ENCODE data around the gene COL4A1.

Gene COL4A1

DNA sequence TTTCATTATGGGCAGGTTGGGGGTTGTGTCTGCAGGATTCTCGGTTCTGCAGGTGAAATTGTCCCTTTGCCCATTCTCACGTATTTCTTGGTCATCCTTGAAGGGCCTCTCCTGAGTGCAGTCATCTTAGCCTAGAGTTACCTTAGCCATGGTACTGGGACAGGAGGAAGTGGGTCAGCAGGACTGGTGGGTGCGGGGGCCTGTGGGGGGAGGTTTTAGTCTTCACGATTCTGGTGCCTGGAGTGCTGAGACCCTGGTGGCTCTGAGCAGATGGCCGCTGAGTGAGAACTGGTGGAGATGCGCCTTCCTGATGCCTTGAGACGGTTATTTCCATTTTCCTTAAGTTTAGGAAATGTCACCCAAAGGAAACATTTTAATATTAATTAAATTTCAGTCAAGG, 12.0 kb upstream of the COL4A1 start:
- Histone ChIP-seq H3K9ac (ENCODE audit: low read length) (no peak overlapping the region), H4K20me1 (ENCODE audit: insufficient read depth, low read length) (no peaks in the 10 kb centered on the region), H3K27ac (ENCODE audit: low read length) (no peak overlapping the region), H3K4me2 (ENCODE audit: low read depth, low read length) (no peak overlapping the region), H3K27me3 (replicated peaks; ENCODE audit: insufficient read depth, low read length) (no peaks in the 10 kb centered on the region), H3K9me2 (replicated peaks; ENCODE audit: insufficient read depth, low read length) (no peaks in the 10 kb centered on the region), H3K36me3 (replicated peaks; ENCODE audit: insufficient read depth, low read length) (no peaks in the 10 kb centered on the region), H3K4me3 (ENCODE audit: low read length) (no peak overlapping the region), H3K79me2 (ENCODE audit: low read length) (no peaks in the 10 kb centered on the region), H3F3A (ENCODE audit: insufficient read depth, low read length) (no peaks in the 10 kb centered on the region), H2AFZ (ENCODE audit: low read length) (no peak overlapping the region), H3K9me3 (replicated peaks; ENCODE audit: insufficient read depth, low read length) (no peaks in the 10 kb centered on the region), H3K4me1 (ENCODE audit: low read length) (no peaks in the 10 kb centered on the region)
- TF ChIP-seq EZH2phosphoT487 (IDR thresholded peaks at IDR 0.05; ENCODE audit: low read length) (no peak), CTCF (IDR thresholded peaks at IDR 0.05; ENCODE audit: low read length) (no peak), EZH2 (optimal IDR thresholded peaks at IDR 0.05; ENCODE audit: low read depth, low read length) (no peak)
- DNase-seq, result no peak

DNA sequence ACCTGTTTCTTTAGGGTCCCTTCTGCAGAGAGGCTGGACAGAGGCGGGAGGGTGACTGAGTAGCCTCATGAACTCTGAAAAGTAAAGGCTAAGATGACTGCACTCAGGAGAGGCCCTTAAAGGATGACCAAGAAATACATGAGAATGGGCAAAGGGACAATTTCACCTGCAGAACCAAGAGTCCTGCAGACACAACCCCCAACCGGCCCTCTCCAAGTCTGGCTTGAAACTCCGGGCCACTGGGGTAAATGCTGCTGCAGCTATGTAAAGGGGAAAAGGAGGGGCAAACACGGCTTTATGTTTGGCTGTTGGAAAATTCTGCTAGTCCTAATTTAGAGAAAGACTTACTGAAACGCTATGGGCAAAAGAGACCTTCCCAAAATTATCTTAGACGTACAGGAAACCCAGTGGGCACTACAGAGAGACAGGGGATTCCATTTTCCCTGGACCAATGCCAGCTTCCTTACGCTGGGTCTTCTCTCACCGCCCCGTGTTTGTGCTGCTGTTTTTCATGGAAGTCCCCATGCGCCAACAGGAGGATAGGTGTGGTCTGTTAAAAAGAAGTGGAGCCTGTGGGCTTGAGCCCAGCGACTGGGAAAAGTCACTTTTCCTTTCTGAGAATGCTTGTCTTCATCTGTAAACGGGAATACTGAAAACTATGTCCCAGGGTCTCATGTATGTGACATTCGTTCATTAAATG, 10.7 kb upstream of the COL4A1 start:
- Histone ChIP-seq H2AFZ (ENCODE audit: low read length) (no peak overlapping the region), H3K79me2 (ENCODE audit: low read length) (no peaks in the 10 kb centered on the region)
- DNase-seq, result no peak

GRCh38 chr13:110317093-110317492, 10.1 kb upstream of the COL4A1 start:
- no peak for DNase-seq
- no peak overlapping the region for H3K9ac ChIP-seq (ENCODE audit: low read length)
- H3K27ac ChIP-seq (ENCODE audit: low read length), result no peak overlapping the region
- H3K9me3 ChIP-seq (replicated peaks; ENCODE audit: insufficient read depth, low read length), result no peaks in the 10 kb centered on the region
- no peaks in the 10 kb centered on the region for H3K36me3 ChIP-seq (replicated peaks; ENCODE audit: insufficient read depth, low read length)
- H4K20me1 ChIP-seq (ENCODE audit: insufficient read depth, low read length), result no peaks in the 10 kb centered on the region
- H3K4me1 ChIP-seq (ENCODE audit: low read length), result no peaks in the 10 kb centered on the region
- no peak overlapping the region for H3K4me3 ChIP-seq (ENCODE audit: low read length)
- no peak overlapping the region for H3K4me2 ChIP-seq (ENCODE audit: low read depth, low read length)
- TF ChIP-seq EZH2 (optimal IDR thresholded peaks at IDR 0.05; ENCODE audit: low read depth, low read length) (no peak), CTCF (IDR thresholded peaks at IDR 0.05; ENCODE audit: low read length) (no peak), EZH2phosphoT487 (IDR thresholded peaks at IDR 0.05; ENCODE audit: low read length) (no peak)
- no peaks in the 10 kb centered on the region for H3K79me2 ChIP-seq (ENCODE audit: low read length)
- H3F3A ChIP-seq (ENCODE audit: insufficient read depth, low read length), result no peaks in the 10 kb centered on the region
- H2AFZ ChIP-seq (ENCODE audit: low read length), result no peak overlapping the region
- H3K9me2 ChIP-seq (replicated peaks; ENCODE audit: insufficient read depth, low read length), result no peaks in the 10 kb centered on the region
- no peaks in the 10 kb centered on the region for H3K27me3 ChIP-seq (replicated peaks; ENCODE audit: insufficient read depth, low read length)

More for the DNA sequence above, 10.7 kb upstream of the COL4A1 start:
- H3K4me2 ChIP-seq (ENCODE audit: low read depth, low read length), result no peak overlapping the region
- H4K20me1 ChIP-seq (ENCODE audit: insufficient read depth, low read length), result no peaks in the 10 kb centered on the region
- H3K9me3 ChIP-seq (replicated peaks; ENCODE audit: insufficient read depth, low read length), result no peaks in the 10 kb centered on the region
- no peaks in the 10 kb centered on the region for H3K4me1 ChIP-seq (ENCODE audit: low read length)
- no peaks in the 10 kb centered on the region for H3K36me3 ChIP-seq (replicated peaks; ENCODE audit: insufficient read depth, low read length)
- H3K4me3 ChIP-seq (ENCODE audit: low read length), result no peak overlapping the region
- TF ChIP-seq EZH2 (optimal IDR thresholded peaks at IDR 0.05; ENCODE audit: low read depth, low read length), result no peak
- no peak for TF ChIP-seq CTCF (IDR thresholded peaks at IDR 0.05; ENCODE audit: low read length)
- TF ChIP-seq EZH2phosphoT487 (IDR thresholded peaks at IDR 0.05; ENCODE audit: low read length), result no peak
- H3F3A ChIP-seq (ENCODE audit: insufficient read depth, low read length), result no peaks in the 10 kb centered on the region
- no peaks in the 10 kb centered on the region for H3K9me2 ChIP-seq (replicated peaks; ENCODE audit: insufficient read depth, low read length)
- H3K27me3 ChIP-seq (replicated peaks; ENCODE audit: insufficient read depth, low read length), result no peaks in the 10 kb centered on the region
- no peak overlapping the region for H3K9ac ChIP-seq (ENCODE audit: low read length)
- H3K27ac ChIP-seq (ENCODE audit: low read length), result no peak overlapping the region

All from MM.1S (cell line).